Measurements from ENCODE around the gene UNK. TPM values are rescaled to one million over a fixed set of nuclear protein-coding genes. Genes with fewer than 3 reads are reported as not detected.
"Not testable (repeated sequence)": the region's sequence is repeated elsewhere in the genome, so short reads cannot be mapped to it uniquely, and the experiment has no call there.

The UNK gene
- total and polyA plus RNA-seq, 7 experiments from 2014 or later: 21.5 to 49.8 (median 39.7) TPM

- no peaks in the 10 kb centered on the region for H3K27me3 Mint-ChIP-seq
- Histone ChIP-seq H3K4me3 (ENCODE audit: low read length) (peak overlapping the region; percentile 68), H3K27me3 (ENCODE audit: control insufficient read depth in 2 of 2, insufficient read depth in 2 of 2, low read length in 2 of 2) (no peaks in the 10 kb centered on the region), H3K4me1 (ENCODE audit: control insufficient read depth in 2 of 2, insufficient read depth in 2 of 2, low read length in 2 of 2) (peaks cover 19 to 25% of the 10 kb centered on the region in 2 donors), H3K27ac (ENCODE audit: low read depth, low read length) (peak overlapping the region; percentile 85), H3K36me3 (ENCODE audit: control insufficient read depth in 2 of 3, insufficient read depth in 3 of 3, low read length in 3 of 3) (peaks cover 11 to 24% (median 11%) of the 10 kb centered on the region in 3 experiments), H3K9me3 (ENCODE audit: control insufficient read depth in 2 of 3, low read length in 3 of 3) (no peaks in the 10 kb centered on the region)
- H3K9me3 Mint-ChIP-seq: no peaks in the 10 kb centered on the region
- ChIA-PET CTCF (interaction anchor here (1.0 to 4.3 kb wide), 11 partner anchors 9 to 160 kb away, joined by 3 to 17 read pairs (median 4); partner anchors contain the start of genes GALK1, UNC13D and UNK), POLR2A (interaction anchor here (0.6 to 16.6 kb wide), 17 partner anchors 8 to 583 kb away, joined by 3 to 354 read pairs (median 18); partner anchors contain the start of genes GALK1, MIF4GD, MRPL38 and TRIM47)
- no peak overlapping the region for H3K4me3 Mint-ChIP-seq
- ATAC-seq (no peak), DNase-seq (no peak)
- intact Hi-C loops (cut with micrococcal nuclease): loop anchor here in 1 of 2 donors (2.0 kb wide), 3 partner anchors 27 to 873 kb away; partner anchors contain the start of genes JMJD6, METTL23 and UBALD2
- H3K4me1 Mint-ChIP-seq: peaks cover 19 to 51% (median 36%) of the 10 kb centered on the region in 7 donors
- H3K36me3 Mint-ChIP-seq: peaks cover 0 to 15% (median 0%) of the 10 kb centered on the region in 5 donors
- H3K27ac Mint-ChIP-seq: no peak overlapping the region
These were observed 69.6 kb downstream of the UNK start for GRCh38 chr17:75854101-75854748.

GRCh38 chr17:75854881-75855309, 70.3 kb downstream of the UNK start:
- DNase-seq: no peak
- no peak overlapping the region for H3K27ac Mint-ChIP-seq
- intact Hi-C loops (cut with micrococcal nuclease): loop anchor here (1.0 to 5.0 kb wide), 16 partner anchors 12 to 872 kb away; partner anchors contain the start of genes UNK (in 2 of the 2), ACOX1 (in 1 of the 2), FBF1 (in 1 of the 2) and JMJD6 (in 1 of the 2)
- H3K4me3 ChIP-seq (ENCODE audit: low read length): peak overlapping the region; percentile 68
- no peaks in the 10 kb centered on the region for H3K9me3 Mint-ChIP-seq
- H3K36me3 Mint-ChIP-seq: peaks cover 0 to 8% (median 0%) of the 10 kb centered on the region in 5 donors
- peaks cover 19 to 48% (median 39%) of the 10 kb centered on the region in 7 donors for H3K4me1 Mint-ChIP-seq
- H3K27me3 ChIP-seq (ENCODE audit: control insufficient read depth in 2 of 2, insufficient read depth in 2 of 2, low read length in 2 of 2): no peaks in the 10 kb centered on the region
- POLR2A ChIA-PET: interaction anchor here (0.6 to 16.6 kb wide), 32 partner anchors 12 to 608 kb away, joined by 3 to 354 read pairs (median 5); partner anchors contain the start of genes EXOC7, FBF1, GALK1 and LLGL2
- H3K4me3 Mint-ChIP-seq: no peak overlapping the region
- peak; percentile 2 for ATAC-seq
- peak overlapping the region; percentile 85 for H3K27ac ChIP-seq (ENCODE audit: low read depth, low read length)
- no peaks in the 10 kb centered on the region for H3K27me3 Mint-ChIP-seq
- CTCF ChIA-PET: interaction anchor here (0.7 to 4.3 kb wide), 16 partner anchors 10 to 188 kb away, joined by 3 to 21 read pairs (median 5); partner anchors contain the start of genes RECQL5, SAP30BP, TRIM65 and UNC13D
- no peaks in the 10 kb centered on the region for H3K9me3 ChIP-seq (ENCODE audit: control insufficient read depth in 2 of 3, low read length in 3 of 3)
- H3K4me1 ChIP-seq (ENCODE audit: control insufficient read depth in 2 of 2, insufficient read depth in 2 of 2, low read length in 2 of 2): peaks cover 19 to 25% of the 10 kb centered on the region in 2 donors
- H3K36me3 ChIP-seq (ENCODE audit: control insufficient read depth in 2 of 3, insufficient read depth in 3 of 3, low read length in 3 of 3): peaks cover 4 to 18% (median 8%) of the 10 kb centered on the region in 3 experiments

- Histone ChIP-seq H3K4me3 (ENCODE audit: low read length) (peak within 1 kb of the TSS; percentile 93), H3K27ac (ENCODE audit: low read depth, low read length) (peak within 1 kb of the TSS; percentile 88), H3K36me3 (ENCODE audit: control insufficient read depth in 2 of 3, insufficient read depth in 3 of 3, low read length in 3 of 3) (peaks cover 3 to 13% (median 6%) of the 10 kb centered on the region in 3 experiments), H3K9me3 (ENCODE audit: control insufficient read depth in 2 of 3, low read length in 3 of 3) (no peaks in the 10 kb centered on the region), H3K27me3 (ENCODE audit: control insufficient read depth in 2 of 2, insufficient read depth in 2 of 2, low read length in 2 of 2) (no peaks in the 10 kb centered on the region), H3K4me1 (ENCODE audit: control insufficient read depth in 2 of 2, insufficient read depth in 2 of 2, low read length in 2 of 2) (peaks cover 19 to 25% of the 10 kb centered on the region in 2 donors)
- no peaks in the 10 kb centered on the region for H3K9me3 Mint-ChIP-seq
- POLR2A ChIA-PET: interaction anchor here (0.6 to 16.6 kb wide), 35 partner anchors 12 to 608 kb away, joined by 3 to 354 read pairs (median 5); partner anchors contain the start of genes EXOC7, FBF1, GALK1 and LLGL2
- peak; percentile 82 to 100 (median 98) for DNase-seq
- ATAC-seq: peak; percentile 94
- H3K4me1 Mint-ChIP-seq: peaks cover 19 to 47% (median 39%) of the 10 kb centered on the region in 7 donors
- peaks cover 0 to 8% (median 0%) of the 10 kb centered on the region in 5 donors for H3K36me3 Mint-ChIP-seq
- intact Hi-C loops (cut with micrococcal nuclease): loop anchor here (1.0 to 5.0 kb wide), 17 partner anchors 12 to 871 kb away; partner anchors contain the start of genes TRIM65 (in 2 of the 2), UNK (in 2 of the 2), ACOX1 (in 1 of the 2) and FBF1 (in 1 of the 2)
- CTCF ChIA-PET: interaction anchor here (0.7 to 4.3 kb wide), 17 partner anchors 9 to 189 kb away, joined by 3 to 21 read pairs (median 5); partner anchors contain the start of genes RECQL5, SAP30BP, TRIM65 and UNC13D
- no peaks in the 10 kb centered on the region for H3K27me3 Mint-ChIP-seq
- peak within 1 kb of the TSS in 2 of 10 donors; percentile 89 to 92 for H3K4me3 Mint-ChIP-seq
- H3K27ac Mint-ChIP-seq: peak within 1 kb of the TSS in 6 of 9 donors; percentile 84 to 95 (median 90)
These were observed 70.9 kb downstream of the UNK start, which contains the start of gene WBP2 for GRCh38 chr17:75855310-75856061. WBP2 (minus strand) TSS chr17:75855335; CDS start chr17:75855297, 38 bp downstream.

DNA sequence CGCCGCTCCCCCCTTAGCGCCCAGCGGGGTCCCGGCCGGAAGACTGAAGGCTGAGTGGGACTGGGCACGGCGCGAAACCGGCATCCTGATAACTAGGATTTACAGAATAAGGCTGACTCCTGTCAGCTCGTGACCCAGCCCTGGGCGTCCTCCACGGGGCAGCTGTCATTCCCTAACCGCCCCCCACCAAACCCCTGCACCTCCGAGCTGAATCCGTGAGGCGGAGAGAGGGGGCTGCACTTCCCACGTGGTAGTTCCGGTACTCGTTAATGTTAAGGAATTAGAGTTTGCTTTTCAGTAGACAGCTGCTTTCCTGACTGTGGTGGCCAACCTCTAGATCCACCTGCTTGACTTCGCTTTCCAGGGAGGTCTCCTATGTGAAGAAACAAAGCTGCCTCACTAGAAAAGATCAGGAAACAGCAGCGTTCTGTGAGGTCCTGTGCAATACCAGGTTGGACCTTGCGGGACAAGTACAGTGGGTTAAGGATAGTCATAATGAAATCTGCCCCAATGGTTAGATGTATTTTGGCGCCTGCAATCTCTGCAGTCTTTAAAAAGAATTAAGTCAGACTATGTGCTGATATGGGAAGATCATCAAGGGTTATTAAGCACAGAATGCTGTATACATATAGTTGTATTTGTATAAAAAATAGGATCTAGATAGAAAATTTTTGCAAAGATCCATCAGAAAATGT, 71.6 kb downstream of the UNK start:
- ATAC-seq: no peak
- ChIA-PET CTCF (interaction anchor here (1.0 to 4.3 kb wide), 9 partner anchors 9 to 79 kb away, joined by 3 to 21 read pairs (median 8); partner anchors contain the start of genes TRIM65, UNC13D and UNK), POLR2A (interaction anchor here (0.6 to 16.6 kb wide), 16 partner anchors 13 to 584 kb away, joined by 3 to 354 read pairs (median 20); partner anchors contain the start of genes FBF1, GALK1, MRPL38 and TRIM47)
- Mint-ChIP-seq H3K36me3 (peaks cover 0 to 8% (median 0%) of the 10 kb centered on the region in 5 donors), H3K27me3 (no peaks in the 10 kb centered on the region), H3K9me3 (no peaks in the 10 kb centered on the region), H3K4me3 (peak overlapping the region in 2 of 10 donors; percentile 89 to 92), H3K4me1 (peaks cover 19 to 47% (median 39%) of the 10 kb centered on the region in 7 donors), H3K27ac (peak overlapping the region in 6 of 9 donors; percentile 84 to 95 (median 90))
- peaks cover 19 to 25% of the 10 kb centered on the region in 2 donors for H3K4me1 ChIP-seq (ENCODE audit: control insufficient read depth in 2 of 2, insufficient read depth in 2 of 2, low read length in 2 of 2)
- no peaks in the 10 kb centered on the region for H3K27me3 ChIP-seq (ENCODE audit: control insufficient read depth in 2 of 2, insufficient read depth in 2 of 2, low read length in 2 of 2)
- DNase-seq: no peak
- H3K4me3 ChIP-seq (ENCODE audit: low read length): peak overlapping the region; percentile 93
- H3K27ac ChIP-seq (ENCODE audit: low read depth, low read length): peak overlapping the region; percentile 88
- H3K36me3 ChIP-seq (ENCODE audit: control insufficient read depth in 2 of 3, insufficient read depth in 3 of 3, low read length in 3 of 3): peaks cover 0 to 6% (median 2%) of the 10 kb centered on the region in 3 experiments
- no peaks in the 10 kb centered on the region for H3K9me3 ChIP-seq (ENCODE audit: control insufficient read depth in 2 of 3, low read length in 3 of 3)
- intact Hi-C loops (cut with micrococcal nuclease): loop anchor here in 1 of 2 donors (1.0 to 5.0 kb wide), 3 partner anchors 22 to 74 kb away; partner anchors contain the start of genes TRIM47, TRIM65 and UNK

DNA sequence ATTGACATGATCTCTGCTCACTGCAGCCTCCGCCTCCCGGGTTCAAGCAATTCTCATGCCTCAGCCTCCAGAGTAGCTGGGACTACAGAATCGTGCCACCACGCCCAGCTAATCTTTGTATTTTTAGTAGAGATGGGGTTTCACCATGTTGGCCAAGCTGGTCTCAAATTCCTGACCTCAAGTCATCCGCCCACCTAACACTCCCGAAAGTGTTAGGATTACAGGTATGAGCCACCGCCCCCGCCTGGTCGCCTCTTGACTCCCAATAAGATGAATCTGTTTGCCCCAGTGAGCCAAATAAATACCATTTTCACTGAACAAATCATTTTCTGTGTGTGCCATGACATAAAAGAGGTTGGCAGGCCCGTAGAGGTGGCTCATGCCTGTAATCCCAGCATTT, 74.8 kb downstream of the UNK start:
- H3K36me3 Mint-ChIP-seq; H3K27me3 ChIP-seq (ENCODE audit: control insufficient read depth in 2 of 2, insufficient read depth in 2 of 2, low read length in 2 of 2); H3K36me3 ChIP-seq (ENCODE audit: control insufficient read depth in 2 of 3, insufficient read depth in 3 of 3, low read length in 3 of 3); DNase-seq; H3K9me3 Mint-ChIP-seq; H3K27ac ChIP-seq (ENCODE audit: low read depth, low read length); H3K4me3 ChIP-seq (ENCODE audit: low read length); H3K9me3 ChIP-seq (ENCODE audit: control insufficient read depth in 2 of 3, low read length in 3 of 3); ATAC-seq; H3K27me3 Mint-ChIP-seq: not testable (repeated sequence)
- peaks cover 9 to 39% (median 29%) of the 10 kb centered on the region in 7 donors for H3K4me1 Mint-ChIP-seq
- peak overlapping the region in 1 of 10 donors; percentile 56 for H3K4me3 Mint-ChIP-seq
- H3K4me1 ChIP-seq (ENCODE audit: control insufficient read depth in 2 of 2, insufficient read depth in 2 of 2, low read length in 2 of 2): peaks cover 17 to 22% of the 10 kb centered on the region in 2 donors
- intact Hi-C loops (cut with micrococcal nuclease): loop anchor here in 1 of 2 donors (5.0 kb wide), 1 partner anchor 77 kb away; the partner anchor contains the start of gene UNK
- H3K27ac Mint-ChIP-seq: peak overlapping the region in 2 of 9 donors; percentile 45 to 51
- CTCF ChIA-PET: interaction anchor here (0.7 to 4.1 kb wide), 3 partner anchors 12 to 37 kb away, joined by 3 to 25 read pairs (median 3); partner anchors contain the start of gene TRIM65
- POLR2A ChIA-PET: interaction anchor here (0.8 to 15.0 kb wide), 4 partner anchors 15 to 83 kb away, joined by 3 to 354 read pairs (median 4); partner anchors contain the start of gene TRIM47
